Astrocyte (in vitro differentiated cells and primary cell): ENCODE measurements around the gene SNAI3. TPM values are rescaled to one million over a fixed set of nuclear protein-coding genes. Genes with fewer than 3 reads are reported as not detected.

Source experiments
- DNase-seq: peaks from one replicate; pipeline ENCODE4 v3.0.0-alpha.2; 2010; ENCODE audit warnings: low read depth
- FAIRE-seq: peaks from 2 replicates; lab custom pipeline; 2011; peaks lifted over from hg19 to GRCh38; lab: Jason Lieb, UNC
- H2AFZ ChIP-seq: 2 replicates; pipeline ENCODE4 v1.6.0; 2012; ENCODE audit warnings: low read depth, low read length, inconsistent platforms
- H3K27ac ChIP-seq: 2 replicates; pipeline ENCODE4 v1.5.1; 2011; ENCODE audit warnings: low read depth, low read length, inconsistent platforms
- H3K27me3 ChIP-seq: 2 replicates; pipeline ENCODE4 v1.6.0; 2011; ENCODE audit warnings: low read length, inconsistent platforms; ENCODE audit not compliant: insufficient read depth
- H3K36me3 ChIP-seq: 2 replicates; pipeline ENCODE4 v1.5.1; 2011; ENCODE audit warnings: low read length, inconsistent platforms; ENCODE audit not compliant: insufficient read depth
- H3K4me1 ChIP-seq: 2 replicates; pipeline ENCODE4 v1.5.1; 2011; ENCODE audit warnings: low read length, inconsistent platforms; ENCODE audit not compliant: insufficient read depth
- H3K4me2 ChIP-seq: 2 replicates; pipeline ENCODE4 v1.6.0; 2012; ENCODE audit warnings: low read length, inconsistent platforms
- H3K4me3 ChIP-seq: 2 replicates; pipeline ENCODE4 v1.5.1; 2011; ENCODE audit warnings: low read depth, mild to moderate bottlenecking, low read length, inconsistent platforms; ENCODE audit not compliant: insufficient read depth
- H3K79me2 ChIP-seq: 2 replicates; pipeline ENCODE4 v1.6.0; 2012; ENCODE audit warnings: mild to moderate bottlenecking, low read length, inconsistent platforms; ENCODE audit not compliant: insufficient read depth
- H3K9ac ChIP-seq: 2 replicates; pipeline ENCODE4 v1.6.0; 2012; ENCODE audit warnings: mild to moderate bottlenecking, low read length, inconsistent platforms
- H3K9me3 ChIP-seq: 2 replicates; pipeline ENCODE4 v1.5.1; 2012; ENCODE audit warnings: low read depth, mild to moderate bottlenecking, low read length, inconsistent platforms; ENCODE audit not compliant: insufficient read depth
- H4K20me1 ChIP-seq: 2 replicates; pipeline ENCODE4 v1.6.0; 2012; ENCODE audit warnings: low read length, inconsistent platforms; ENCODE audit not compliant: insufficient read depth
- H3K27ac Mint-ChIP-seq: one replicate; pipeline ENCODE4 v1.8.0; 2021; ENCODE audit warnings: mild to moderate bottlenecking, mixed read lengths; ENCODE audit not compliant: unreplicated experiment
- H3K27me3 Mint-ChIP-seq: one replicate; pipeline ENCODE4 v1.8.0; 2021; ENCODE audit warnings: low read depth, mixed read lengths; ENCODE audit not compliant: unreplicated experiment
- H3K36me3 Mint-ChIP-seq: one replicate; pipeline ENCODE4 v1.8.0; 2021; ENCODE audit warnings: low read depth, mixed read lengths; ENCODE audit not compliant: unreplicated experiment
- H3K4me1 Mint-ChIP-seq: one replicate; pipeline ENCODE4 v1.8.0; 2021; ENCODE audit warnings: low read depth, mixed read lengths; ENCODE audit not compliant: unreplicated experiment
- H3K4me3 Mint-ChIP-seq: one replicate; pipeline ENCODE4 v1.8.0; 2021; ENCODE audit warnings: mild to moderate bottlenecking, moderate library complexity, mixed read lengths; ENCODE audit not compliant: unreplicated experiment
- H3K9me3 Mint-ChIP-seq: one replicate; pipeline ENCODE4 v1.8.0; 2021; ENCODE audit warnings: mild to moderate bottlenecking, mixed read lengths; ENCODE audit not compliant: unreplicated experiment
- EZH2 ChIP-seq: IDR thresholded peaks from 2 replicates; pipeline ENCODE4 v1.6.1; 2012; ENCODE audit warnings: mild to moderate bottlenecking, low read length, inconsistent platforms; ENCODE audit not compliant: insufficient read depth
- total RNA-seq: library from RNA; stranded (reverse); gene quantifications from 2 replicates; pipeline ENCODE4 v1.2.1, GENCODE V29; 2021
- TF ChIP-seq, protein P1 (sequence below): IDR thresholded peaks from 2 replicates; pipeline ENCODE4 v1.5.1; 2011; ENCODE audit warnings: low read depth, mild to moderate bottlenecking, inconsistent platforms, low read length, moderate library complexity; ENCODE audit not compliant: insufficient read depth

The SNAI3 gene
- total RNA-seq, 1 donor from 2014 or later = 0.48 TPM

DNA sequence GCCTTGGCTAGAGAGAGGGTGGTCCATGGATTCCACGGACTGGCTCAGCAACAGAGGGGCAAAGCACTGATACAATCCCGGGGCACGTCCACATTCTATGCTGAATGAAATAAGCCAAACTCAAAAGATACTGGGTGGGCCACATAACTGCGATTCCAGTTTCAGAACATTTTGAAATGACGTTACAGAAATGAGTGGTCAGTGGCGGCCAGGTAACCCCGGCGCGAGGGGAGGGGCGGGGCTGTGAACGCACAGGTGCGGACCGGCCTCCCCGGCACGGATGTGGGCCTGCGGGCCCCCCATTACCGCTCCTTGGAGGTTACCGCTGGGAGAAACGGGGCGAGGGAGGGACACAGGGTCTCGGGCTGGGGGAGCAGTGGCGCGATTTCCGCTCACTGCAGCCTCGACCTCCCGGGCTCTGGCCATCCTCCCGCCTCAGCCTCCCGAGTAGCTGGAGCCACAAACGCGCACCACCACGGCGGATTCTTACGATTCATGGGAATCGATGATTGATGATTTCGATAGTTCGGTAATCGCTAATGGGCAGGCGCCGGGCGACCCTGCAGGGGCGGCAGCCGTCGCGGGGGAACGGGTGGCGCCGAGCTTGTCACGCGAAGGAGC is 24.0 kb downstream of the SNAI3 start:
- H3K9ac ChIP-seq = peak overlapping the region; percentile 89

DNA sequence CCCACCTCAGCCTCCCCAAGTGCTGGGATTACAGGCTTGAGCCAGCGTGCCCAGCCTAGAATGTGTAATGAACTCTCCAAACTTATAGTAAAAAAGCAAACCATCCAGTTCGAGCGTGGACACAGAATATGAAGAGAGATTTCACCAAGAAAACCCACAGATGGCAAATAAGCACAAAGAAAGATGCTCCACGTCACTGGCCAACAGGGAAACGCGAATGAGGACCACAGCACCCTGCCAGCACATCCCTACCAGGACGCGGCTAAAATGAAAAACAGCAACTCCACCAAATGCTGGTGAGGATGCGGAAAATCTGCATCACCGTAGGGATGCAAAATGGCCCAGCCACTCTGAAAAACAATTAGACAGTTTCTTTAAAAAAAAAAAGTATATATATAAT is 24.8 kb downstream of the SNAI3 start:
- Histone ChIP-seq H3K9ac (no peak overlapping the region), H3K4me2 (peak overlapping the region; percentile 52), H3K27me3 (no peaks in the 10 kb centered on the region), H3K4me3 (no peak overlapping the region), H3K36me3 (no peaks in the 10 kb centered on the region), H4K20me1 (peaks cover 49% of the 10 kb centered on the region), H3K27ac (no peak overlapping the region), H2AFZ (no peak overlapping the region), H3K4me1 (peaks cover 6% of the 10 kb centered on the region), H3K9me3 (no peaks in the 10 kb centered on the region), H3K79me2 (peaks cover 43% of the 10 kb centered on the region)
- DNase-seq (no peak), FAIRE-seq (no peak)
- no peak for TF ChIP-seq EZH2
- TF ChIP-seq, protein P1, sequence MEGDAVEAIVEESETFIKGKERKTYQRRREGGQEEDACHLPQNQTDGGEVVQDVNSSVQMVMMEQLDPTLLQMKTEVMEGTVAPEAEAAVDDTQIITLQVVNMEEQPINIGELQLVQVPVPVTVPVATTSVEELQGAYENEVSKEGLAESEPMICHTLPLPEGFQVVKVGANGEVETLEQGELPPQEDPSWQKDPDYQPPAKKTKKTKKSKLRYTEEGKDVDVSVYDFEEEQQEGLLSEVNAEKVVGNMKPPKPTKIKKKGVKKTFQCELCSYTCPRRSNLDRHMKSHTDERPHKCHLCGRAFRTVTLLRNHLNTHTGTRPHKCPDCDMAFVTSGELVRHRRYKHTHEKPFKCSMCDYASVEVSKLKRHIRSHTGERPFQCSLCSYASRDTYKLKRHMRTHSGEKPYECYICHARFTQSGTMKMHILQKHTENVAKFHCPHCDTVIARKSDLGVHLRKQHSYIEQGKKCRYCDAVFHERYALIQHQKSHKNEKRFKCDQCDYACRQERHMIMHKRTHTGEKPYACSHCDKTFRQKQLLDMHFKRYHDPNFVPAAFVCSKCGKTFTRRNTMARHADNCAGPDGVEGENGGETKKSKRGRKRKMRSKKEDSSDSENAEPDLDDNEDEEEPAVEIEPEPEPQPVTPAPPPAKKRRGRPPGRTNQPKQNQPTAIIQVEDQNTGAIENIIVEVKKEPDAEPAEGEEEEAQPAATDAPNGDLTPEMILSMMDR = no peak
- Mint-ChIP-seq H3K27ac (no peak overlapping the region), H3K4me3 (peak overlapping the region; percentile 55), H3K36me3 (no peaks in the 10 kb centered on the region), H3K9me3 (no peaks in the 10 kb centered on the region), H3K4me1 (peaks cover 6% of the 10 kb centered on the region), H3K27me3 (no peaks in the 10 kb centered on the region)

More for the DNA sequence above, 24.0 kb downstream of the SNAI3 start:
- peak overlapping the region; percentile 95 for H3K4me3 ChIP-seq
- no peak for FAIRE-seq
- Mint-ChIP-seq H3K4me1 (peaks cover 7% of the 10 kb centered on the region), H3K27me3 (no peaks in the 10 kb centered on the region), H3K9me3 (no peaks in the 10 kb centered on the region), H3K4me3 (peak overlapping the region; percentile 92), H3K27ac (peak overlapping the region; percentile 55), H3K36me3 (no peaks in the 10 kb centered on the region)
- peaks cover 6% of the 10 kb centered on the region for H3K4me1 ChIP-seq
- H2AFZ ChIP-seq = peak overlapping the region; percentile 75
- H3K27me3 ChIP-seq = no peaks in the 10 kb centered on the region
- H3K79me2 ChIP-seq = peaks cover 43% of the 10 kb centered on the region
- no peaks in the 10 kb centered on the region for H3K36me3 ChIP-seq
- peaks cover 41% of the 10 kb centered on the region for H4K20me1 ChIP-seq
- peak overlapping the region; percentile 86 for H3K4me2 ChIP-seq
- TF ChIP-seq EZH2 = no peak
- TF ChIP-seq, protein P1 = no peak
- no peaks in the 10 kb centered on the region for H3K9me3 ChIP-seq
- no peak for DNase-seq
- peak overlapping the region; percentile 86 for H3K27ac ChIP-seq

- TF ChIP-seq, protein P1 = no peak
- no peak for TF ChIP-seq EZH2
- H3K27me3 Mint-ChIP-seq = no peaks in the 10 kb centered on the region
- no peak overlapping the region for H3K9ac ChIP-seq
- H3K4me2 ChIP-seq = no peak overlapping the region
- FAIRE-seq (no peak), DNase-seq (no peak)
- H3K4me3 Mint-ChIP-seq = no peak overlapping the region
- no peak overlapping the region for H2AFZ ChIP-seq
- no peaks in the 10 kb centered on the region for H3K9me3 Mint-ChIP-seq
- peaks cover 39% of the 10 kb centered on the region for H3K79me2 ChIP-seq
- H3K4me1 ChIP-seq = peaks cover 6% of the 10 kb centered on the region
- H3K9me3 ChIP-seq = no peaks in the 10 kb centered on the region
- no peak overlapping the region for H3K27ac ChIP-seq
- no peaks in the 10 kb centered on the region for H3K36me3 ChIP-seq
- peaks cover 6% of the 10 kb centered on the region for H3K4me1 Mint-ChIP-seq
- H3K27me3 ChIP-seq = no peaks in the 10 kb centered on the region
- H3K36me3 Mint-ChIP-seq = no peaks in the 10 kb centered on the region
- peaks cover 54% of the 10 kb centered on the region for H4K20me1 ChIP-seq
- no peak overlapping the region for H3K4me3 ChIP-seq
- H3K27ac Mint-ChIP-seq = no peak overlapping the region
Measured at GRCh38 chr16:88659160-88659559, 27.1 kb downstream of the SNAI3 start.
